HepG2 (cell line): Measurements from ENCODE around the gene ZNF490. TPM values are rescaled to one million over a fixed set of nuclear protein-coding genes. Genes with fewer than 3 reads are reported as not detected.
A peak's percentile ranks its signal among the peaks of the same experiment; 100 is the strongest.

Experiments
- ATAC-seq: fragments of 200-7000 bp; cut with Tn5 transposase; 3 replicates; pipeline ENCODE4 v1.9.1; 2020; ENCODE audit warnings: mild to moderate bottlenecking, moderate library complexity
- BruUV-seq: library from RNA; stranded (reverse); fragments of 400-500 nt; replicated peaks from 2 replicates; lab custom pipeline; 2021; lab: Mats Ljungman, UMichigan
- CTCF ChIA-PET: fragments of 300-600 bp; formaldehyde crosslinking; extraction: SDS; loops from one replicate; lab custom pipeline; 2021; ENCODE audit warnings: low total read pairs, inconsistent platforms, low intra/inter-chr PET ratio; lab: Yijun Ruan, JAX
- POLR2A ChIA-PET: fragments of 350-600 bp; sonication (Branson Sonifier 250); formaldehyde crosslinking; loops from one replicate; lab custom pipeline; 2020; ENCODE audit warnings: antibody characterized with exemption, inconsistent platforms; lab: Yijun Ruan, JAX
- DNase-seq: peaks from one replicate; pipeline ENCODE4 v3.0.0-alpha.2; 2015; ENCODE audit warnings: low spot score
- FAIRE-seq: peaks from 3 replicates; lab custom pipeline; 2011; peaks lifted over from hg19 to GRCh38; lab: Jason Lieb, UNC
- H2AFZ ChIP-seq: one replicate; pipeline ENCODE4 v1.6.1; 2011; ENCODE audit warnings: low read length, inconsistent platforms
- H3K27ac ChIP-seq: fragments of 300-600 bp; 3 replicates; pipeline ENCODE4 v1.8.0; 2011; ENCODE audit warnings: mixed run types, mild to moderate bottlenecking, mixed read lengths, low read length, inconsistent platforms; ENCODE audit not compliant: insufficient read depth; ENCODE audit errors: extremely low read length
- H3K27me3 ChIP-seq, 2 experiments: fragments of 200-600 bp in 1 of 2; 2 replicates in 1 of 2; 3 replicates in 1 of 2; pipeline versions ENCODE4 v1.6.0 to v1.8.0; 2011; ENCODE audit warnings: low read length in 2 of 2, mild to moderate bottlenecking in 2 of 2, moderate library complexity in 2 of 2, inconsistent platforms in 1 of 2; ENCODE audit not compliant: insufficient read depth in 2 of 2, control insufficient read depth in 1 of 2
- H3K36me3 ChIP-seq, 2 experiments: fragments of 200-600 bp in 1 of 2; replicated peaks in 1 of 2; 2 replicates in 1 of 2; 3 replicates in 1 of 2; pipeline versions ENCODE4 v1.5.1 to v1.8.0; 2011; ENCODE audit warnings: low read length in 2 of 2, inconsistent platforms in 1 of 2; ENCODE audit not compliant: insufficient read depth in 2 of 2, control insufficient read depth in 1 of 2
- H3K4me1 ChIP-seq: 2 replicates; pipeline ENCODE4 v1.5.1; 2012; ENCODE audit warnings: low read length, inconsistent platforms; ENCODE audit not compliant: insufficient read depth
- H3K4me2 ChIP-seq: 2 replicates; pipeline ENCODE4 v1.6.0; 2011; ENCODE audit warnings: low read depth, low read length, inconsistent platforms
- H3K4me3 ChIP-seq, 3 experiments: fragments of 200-600 bp in 1 of 3; sonication (generic), shearing (Covaris generic) in 1 of 3; replicated peaks in 1 of 3; 2 replicates each; pipeline ENCODE4 v1.5.1; 2011 to 2016; ENCODE audit warnings: low read length in 3 of 3, inconsistent platforms in 2 of 3, low read depth in 2 of 3, mild to moderate bottlenecking in 2 of 3, control low read depth in 1 of 3, mixed read lengths in 1 of 3; ENCODE audit not compliant: insufficient read depth in 1 of 3
- H3K79me2 ChIP-seq: one replicate; pipeline ENCODE4 v1.6.1; 2011; ENCODE audit warnings: low read length, inconsistent platforms; ENCODE audit not compliant: insufficient read depth
- H3K9ac ChIP-seq: 2 replicates; pipeline ENCODE4 v1.6.0; 2011; ENCODE audit warnings: mild to moderate bottlenecking, low read depth, low read length, inconsistent platforms; ENCODE audit not compliant: insufficient read depth
- H3K9me3 ChIP-seq: 2 replicates; pipeline ENCODE4 v1.5.1; 2012; ENCODE audit warnings: mild to moderate bottlenecking, low read length
- H4K20me1 ChIP-seq: 2 replicates; pipeline ENCODE4 v1.6.0; 2011; ENCODE audit warnings: inconsistent platforms, mild to moderate bottlenecking, low read length, moderate library complexity; ENCODE audit not compliant: insufficient read depth
- ATF7 ChIP-seq, 2 experiments: fragments of 450-650 bp in 1 of 2; sonication (generic) in 1 of 2; formaldehyde crosslinking in 1 of 2; IDR thresholded peaks; 2 replicates each; pipeline versions ENCODE4 v1.4.0 to v1.6.1; 2016 to 2020; ENCODE audit warnings: antibody characterized with exemption in 1 of 2, mild to moderate bottlenecking in 1 of 2, missing genetic modification reagents in 1 of 2
- WGBS: methylation state at CpG from one replicate; pipeline ENCODE4 v1.1.6; 2017; ENCODE audit warnings: low lambda C conversion rate; 5-methylcytosine and 5-hydroxymethylcytosine counted together
- in situ Hi-C: cut with HindIII; loops from 2 replicates; pipeline ENCODE4 v1.10.0; 2017; ENCODE audit warnings: low pct_unique_long_range_greater_than_20kb; ENCODE audit not compliant: extremely low pct_ligation_motif_present
- intact Hi-C: fragments of 100-400 bp; cut with micrococcal nuclease; formaldehyde crosslinking; loops from one replicate; pipeline ENCODE4 v1.10.0; 2022; ENCODE audit not compliant: unreplicated experiment
- polyA plus RNA-seq, 8 experiments: library from polyadenylated mRNA; depleted of rRNA in 3 of 8; stranded (reverse) in 7 of 8; unstranded in 1 of 8; fragments of >200 nt; fragmentation: Illumina TruSeq in 4 of 8; extraction: Trizol in 4 of 8; gene quantifications; 2 replicates each; pipeline versions ENCODE4 v1.2.1 to v1.2.3, GENCODE V29; 2011 to 2016; ENCODE audit warnings: low read depth in 4 of 8, missing spikeins in 1 of 8, mixed read lengths in 1 of 8; ENCODE audit not compliant: insufficient read depth in 1 of 8
- total RNA-seq, 5 experiments: library from RNA; depleted of rRNA; stranded (reverse); fragments of >200 nt; fragmentation: Illumina TruSeq; extraction: Trizol; gene quantifications; 2 replicates each; pipeline ENCODE4 v1.2.3, GENCODE V29; 2016; ENCODE audit warnings: low read depth in 1 of 5
- TF ChIP-seq, protein P1 (sequence below): sonication (generic); formaldehyde crosslinking; conservative IDR thresholded peaks from 2 replicates; pipeline ENCODE4 v1.4.0; 2020; ENCODE audit warnings: missing genetic modification reagents

The ZNF490 gene
- total and polyA plus RNA-seq, 2 of the 13 experiments (the other 11 are each of a cell fraction or from before 2014, with no cell fraction given), result 1.3 to 2.9 TPM

DNA sequence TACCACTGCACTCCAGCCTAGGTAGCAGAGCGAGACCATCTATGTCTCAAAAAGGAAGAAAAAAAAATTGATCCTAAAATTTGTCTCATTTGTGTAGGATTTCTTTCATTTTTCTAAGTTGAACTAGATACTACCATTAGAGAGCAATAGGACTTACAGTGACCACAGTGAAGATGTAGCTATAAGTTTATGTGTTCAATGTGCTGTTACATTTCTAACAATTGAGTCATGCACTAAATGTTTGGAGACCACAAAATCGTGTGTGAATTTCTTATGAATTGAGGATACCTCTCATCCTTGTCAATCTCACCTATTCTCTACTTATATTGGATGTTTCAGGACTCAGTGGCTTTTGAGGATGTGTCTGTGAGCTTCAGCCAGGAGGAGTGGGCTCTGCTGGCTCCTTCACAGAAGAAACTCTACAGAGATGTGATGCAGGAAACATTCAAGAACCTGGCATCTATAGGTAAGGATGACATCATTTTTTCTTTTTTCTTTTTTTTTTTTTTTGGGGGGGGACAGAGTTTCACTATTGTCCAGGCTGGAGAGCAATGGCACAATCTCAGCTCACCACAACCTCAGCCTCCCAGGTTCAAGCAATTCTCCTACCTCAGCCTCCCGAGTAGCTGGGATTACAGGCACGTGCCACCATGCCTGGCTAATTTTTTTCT is 12.9 kb upstream of the ZNF490 start:
- CTCF ChIA-PET, result no interaction called here
- BruUV-seq, result no TSS peak
- Histone ChIP-seq H3K27ac (no peak overlapping the region), H4K20me1 (peaks cover 12% of the 10 kb centered on the region; the same call in 1 of the 2 replicates), H3K79me2 (peaks cover 27% of the 10 kb centered on the region), H3K9me3 (no peaks in the 10 kb centered on the region), H2AFZ (no peak overlapping the region), H3K36me3 (peaks cover 5 to 28% of the 10 kb centered on the region in 2 experiments; a peak in 4 of 5 replicates), H3K4me2 (no peak overlapping the region), H3K4me3 (no peak overlapping the region), H3K27me3 (no peaks in the 10 kb centered on the region), H3K9ac (no peak overlapping the region), H3K4me1 (peaks cover 27% of the 10 kb centered on the region)
- POLR2A ChIA-PET, result interaction anchor here (1.4 kb wide), 1 partner anchor 13 kb away, joined by 6 read pairs; the partner anchor contains the start of genes ZNF490 and ZNF791
- TF ChIP-seq, protein P1, sequence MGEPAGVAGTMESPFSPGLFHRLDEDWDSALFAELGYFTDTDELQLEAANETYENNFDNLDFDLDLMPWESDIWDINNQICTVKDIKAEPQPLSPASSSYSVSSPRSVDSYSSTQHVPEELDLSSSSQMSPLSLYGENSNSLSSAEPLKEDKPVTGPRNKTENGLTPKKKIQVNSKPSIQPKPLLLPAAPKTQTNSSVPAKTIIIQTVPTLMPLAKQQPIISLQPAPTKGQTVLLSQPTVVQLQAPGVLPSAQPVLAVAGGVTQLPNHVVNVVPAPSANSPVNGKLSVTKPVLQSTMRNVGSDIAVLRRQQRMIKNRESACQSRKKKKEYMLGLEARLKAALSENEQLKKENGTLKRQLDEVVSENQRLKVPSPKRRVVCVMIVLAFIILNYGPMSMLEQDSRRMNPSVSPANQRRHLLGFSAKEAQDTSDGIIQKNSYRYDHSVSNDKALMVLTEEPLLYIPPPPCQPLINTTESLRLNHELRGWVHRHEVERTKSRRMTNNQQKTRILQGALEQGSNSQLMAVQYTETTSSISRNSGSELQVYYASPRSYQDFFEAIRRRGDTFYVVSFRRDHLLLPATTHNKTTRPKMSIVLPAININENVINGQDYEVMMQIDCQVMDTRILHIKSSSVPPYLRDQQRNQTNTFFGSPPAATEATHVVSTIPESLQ (CRISPR knock-in tag), result no peak
- TF ChIP-seq ATF7 (IDR thresholded peaks at IDR 0.05), result peak; percentile 91
- TF ChIP-seq ATF7 (CRISPR knock-in tag; IDR thresholded peaks at IDR 0.05), result no peak
- intact Hi-C loops, result no loop called here
- no peak for DNase-seq
- in situ Hi-C loops, result no loop called here
- FAIRE-seq, result no peak
- ATAC-seq, result no peak
- 96% methylated on average over 4 of the region's 4 CpGs for WGBS
